Liver (tissue), 9 donors: ENCODE results near the gene ASB1. TPM values are rescaled to one million over a fixed set of nuclear protein-coding genes. Genes with fewer than 3 reads are reported as not detected.
A peak's percentile ranks its signal among the peaks of the same experiment; 100 is the strongest.
"Not testable (repeated sequence)": the region's sequence is repeated elsewhere in the genome, so short reads cannot be mapped to it uniquely, and the experiment has no call there.

ENCODE experiments used
- DNase-seq: peaks from one replicate; pipeline ENCODE4 v3.0.0-alpha.2; 2017; ENCODE audit warnings: low spot score
- H3K27ac ChIP-seq, 2 donors: one replicate each; pipeline ENCODE4 v1.7.0; 2013; ENCODE audit warnings: inconsistent platforms in 2 of 2, low read length in 2 of 2, control low read depth in 1 of 2, low read depth in 1 of 2, mild to moderate bottlenecking in 1 of 2
- H3K27me3 ChIP-seq, 4 donors: one replicate each; pipeline versions ENCODE4 v1.6.1 to v1.7.0; 2013; ENCODE audit warnings: low read length in 3 of 4, inconsistent platforms in 1 of 4, mild to moderate bottlenecking in 1 of 4, moderate library complexity in 1 of 4; ENCODE audit not compliant: control insufficient read depth in 4 of 4, insufficient read depth in 4 of 4
- H3K36me3 ChIP-seq, 4 donors: one replicate each; pipeline versions ENCODE4 v1.6.1 to v1.7.0; 2013; ENCODE audit warnings: low read length in 3 of 4, mild to moderate bottlenecking in 3 of 4, low read depth in 1 of 4, moderate library complexity in 1 of 4; ENCODE audit not compliant: control insufficient read depth in 4 of 4, insufficient read depth in 3 of 4
- H3K4me1 ChIP-seq, 4 donors: one replicate each; pipeline versions ENCODE4 v1.6.1 to v1.7.0; 2013; ENCODE audit warnings: low read length in 3 of 4, mild to moderate bottlenecking in 3 of 4, moderate library complexity in 1 of 4; ENCODE audit not compliant: control insufficient read depth in 4 of 4, insufficient read depth in 4 of 4
- H3K4me3 ChIP-seq, 3 donors: one replicate each; pipeline versions ENCODE4 v1.6.1 to v1.7.0; 2013; ENCODE audit warnings: low read length in 3 of 3, control low read depth in 1 of 3, low read depth in 1 of 3, mild to moderate bottlenecking in 1 of 3
- H3K9ac ChIP-seq, 2 donors: one replicate each; pipeline ENCODE4 v1.7.0; 2013; ENCODE audit warnings: low read length in 2 of 2, mild to moderate bottlenecking in 2 of 2, moderate library complexity in 2 of 2, control low read depth in 1 of 2, low read depth in 1 of 2
- H3K9me3 ChIP-seq, 4 donors: one replicate each; pipeline versions ENCODE4 v1.6.1 to v1.7.0; 2013; ENCODE audit warnings: low read length in 3 of 4; ENCODE audit not compliant: control insufficient read depth in 4 of 4
- ATF3 ChIP-seq: IDR thresholded peaks from 2 replicates; pipeline ENCODE4 v1.6.1; 2016; ENCODE audit warnings: antibody characterized with exemption
- EGR1 ChIP-seq, 2 donors: IDR thresholded peaks; 2 replicates each; pipeline ENCODE4 v1.6.1; 2016 to 2018; ENCODE audit warnings: antibody characterized with exemption in 2 of 2, low read depth in 2 of 2
- FOXA2 ChIP-seq: IDR thresholded peaks from 2 replicates; pipeline ENCODE4 v1.6.1; 2016; ENCODE audit warnings: antibody characterized with exemption
- HNF4A ChIP-seq, 2 donors: conservative IDR thresholded peaks; 2 replicates each; pipeline ENCODE4 v1.6.1; 2016; ENCODE audit warnings: antibody characterized with exemption in 2 of 2, mild to moderate bottlenecking in 2 of 2
- REST ChIP-seq: IDR thresholded peaks from 2 replicates; pipeline ENCODE4 v1.6.1; 2016; ENCODE audit warnings: antibody characterized with exemption, mild to moderate bottlenecking
- RXRA ChIP-seq, 2 donors: IDR thresholded peaks; 2 replicates each; pipeline ENCODE4 v1.6.1; 2017 to 2018; ENCODE audit warnings: antibody characterized with exemption in 2 of 2, mild to moderate bottlenecking in 1 of 2
- YY1 ChIP-seq: IDR thresholded peaks from 2 replicates; pipeline ENCODE4 v1.6.1; 2016; ENCODE audit warnings: antibody characterized with exemption, mild to moderate bottlenecking
- WGBS: extraction: QIAGEN DNeasy Blood & Tissue Kit; methylation state at CpG from one replicate; pipeline ENCODE4 v1.1.7; 2013; 5-methylcytosine and 5-hydroxymethylcytosine counted together
- polyA plus RNA-seq, 2 donors: library from polyadenylated mRNA; stranded (reverse) in 1 of 2; unstranded in 1 of 2; fragments of 200-250 nt in 1 of 2; fragments of >200 nt in 1 of 2; fragmentation: Nextera tagmentation in 1 of 2; extraction: Ambion mirVana in 1 of 2; gene quantifications; one replicate each; pipeline versions ENCODE4 v1.2.1 to v1.2.3, GENCODE V29; 2013 to 2015
- total RNA-seq, 2 donors: library from RNA; depleted of rRNA; stranded (reverse); fragments of >200 nt; gene quantifications; one replicate each; pipeline ENCODE4 v1.2.3, GENCODE V29; 2014
- TF ChIP-seq, protein P1 (sequence below): IDR thresholded peaks from 2 replicates; pipeline ENCODE4 v1.6.1; 2016; ENCODE audit warnings: antibody characterized with exemption
- TF ChIP-seq, protein P2 (sequence below): fragments of 150-350 bp; IDR thresholded peaks from 2 replicates; pipeline ENCODE4 v1.5.1; 2017; ENCODE audit warnings: improper control_type of control experiment, low read depth, low read length; ENCODE audit not compliant: missing input control
- TF ChIP-seq, protein P3 (sequence below): IDR thresholded peaks from 2 replicates; pipeline ENCODE4 v1.6.1; 2016; ENCODE audit warnings: antibody characterized with exemption
- donor health status: healthy.
- donor health status: healthy.
- donor health status: healthy.
- donor health status: healthy.
- donor health status: healthy.

Gene ASB1
- total and polyA plus RNA-seq, 4 donors = 6.1 to 15.2 (median 10.5) TPM

DNA sequence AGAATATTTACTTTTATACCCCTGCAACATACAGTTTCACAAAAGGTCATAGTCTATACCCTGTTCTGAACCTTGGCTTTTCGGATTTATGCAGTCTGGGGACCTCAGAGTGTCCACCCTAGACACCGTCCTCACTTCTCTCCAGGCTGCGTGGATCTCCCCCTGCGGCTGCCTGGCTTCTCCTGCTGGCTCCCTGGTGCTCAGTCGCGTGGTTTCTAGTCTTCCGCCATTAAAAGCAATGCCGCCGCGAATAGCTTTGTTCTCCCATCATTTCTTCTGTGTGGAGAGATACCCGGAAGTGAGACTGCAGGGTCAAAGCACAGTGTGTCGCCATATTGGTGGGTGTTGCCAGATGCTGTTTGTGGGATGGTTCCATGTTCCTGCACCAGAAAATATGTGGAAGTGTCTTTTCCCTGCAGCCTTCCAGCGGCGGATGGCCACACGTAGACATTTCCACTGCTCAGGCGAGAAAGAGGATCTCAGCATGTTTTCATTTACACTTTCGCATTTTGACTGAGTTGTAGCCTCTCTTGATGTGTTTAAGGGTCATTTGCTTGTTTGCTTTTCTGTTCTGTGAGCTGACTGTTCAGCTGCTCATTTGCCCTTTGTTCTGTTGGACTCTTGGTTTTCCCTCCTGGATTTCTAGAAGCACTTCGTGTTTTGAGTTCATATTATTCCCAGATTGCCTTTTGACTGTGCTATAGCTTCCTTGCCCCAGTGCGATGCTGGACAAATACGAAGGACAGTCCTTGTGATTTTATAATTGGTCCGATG, 22.9 kb upstream of the ASB1 start (continued):
- TF ChIP-seq ATF3 = no peak

GRCh38 chr2:238404406-238405216, 22.1 kb upstream of the ASB1 start:
- Histone ChIP-seq H3K9ac (no peak overlapping the region), H3K27ac (peak overlapping the region; percentile 62)
- 65% methylated on average over 19 of the region's 19 CpGs for WGBS

DNA sequence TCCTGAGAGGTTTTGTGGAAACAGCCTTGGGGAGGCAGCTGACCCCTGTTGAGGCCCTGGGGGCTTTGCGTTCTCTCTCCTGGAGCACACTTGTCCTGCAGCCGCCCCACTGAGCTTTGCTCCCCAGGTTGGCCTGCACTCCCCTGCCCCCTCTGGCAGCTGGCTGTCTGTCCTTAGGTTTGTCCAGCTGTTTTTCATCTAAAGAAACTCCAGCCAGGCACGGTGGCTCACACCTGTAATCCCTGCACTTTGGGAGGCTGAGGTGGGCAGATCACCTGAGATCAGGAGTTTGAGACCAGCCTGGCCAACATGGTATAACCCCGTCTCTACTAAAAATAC, 21.5 kb upstream of the ASB1 start:
- not testable (repeated sequence) for DNase-seq, H3K27me3 ChIP-seq, H3K9ac ChIP-seq, H3K9me3 ChIP-seq, H3K36me3 ChIP-seq, H3K4me3 ChIP-seq, H3K27ac ChIP-seq
- 96% methylated on average over 4 of the region's 4 CpGs for WGBS
- H3K4me1 ChIP-seq = peaks cover 0 to 15% (median 7%) of the 10 kb centered on the region in 4 donors

More at GRCh38 chr2:238404406-238405216, 22.1 kb upstream of the ASB1 start:
- H3K4me3 ChIP-seq = no peak overlapping the region
- H3K4me1 ChIP-seq = peaks cover 0 to 15% (median 7%) of the 10 kb centered on the region in 4 donors
- TF ChIP-seq, protein P1, sequence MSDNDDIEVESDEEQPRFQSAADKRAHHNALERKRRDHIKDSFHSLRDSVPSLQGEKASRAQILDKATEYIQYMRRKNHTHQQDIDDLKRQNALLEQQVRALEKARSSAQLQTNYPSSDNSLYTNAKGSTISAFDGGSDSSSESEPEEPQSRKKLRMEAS = peak; percentile 81
- TF ChIP-seq EGR1 (IDR thresholded peaks at IDR 0.05; ENCODE audit: low read depth in 2 of 2) (no peak), REST (peak; percentile 1)
- no peaks in the 10 kb centered on the region for H3K9me3 ChIP-seq
- DNase-seq = no peak
- H3K27me3 ChIP-seq = no peaks in the 10 kb centered on the region
- H3K36me3 ChIP-seq = peaks cover 0 to 6% (median 0%) of the 10 kb centered on the region in 4 donors

- TF ChIP-seq HNF4A (conservative IDR thresholded peaks at IDR 0.05) = no peak
- TF ChIP-seq, protein P2, sequence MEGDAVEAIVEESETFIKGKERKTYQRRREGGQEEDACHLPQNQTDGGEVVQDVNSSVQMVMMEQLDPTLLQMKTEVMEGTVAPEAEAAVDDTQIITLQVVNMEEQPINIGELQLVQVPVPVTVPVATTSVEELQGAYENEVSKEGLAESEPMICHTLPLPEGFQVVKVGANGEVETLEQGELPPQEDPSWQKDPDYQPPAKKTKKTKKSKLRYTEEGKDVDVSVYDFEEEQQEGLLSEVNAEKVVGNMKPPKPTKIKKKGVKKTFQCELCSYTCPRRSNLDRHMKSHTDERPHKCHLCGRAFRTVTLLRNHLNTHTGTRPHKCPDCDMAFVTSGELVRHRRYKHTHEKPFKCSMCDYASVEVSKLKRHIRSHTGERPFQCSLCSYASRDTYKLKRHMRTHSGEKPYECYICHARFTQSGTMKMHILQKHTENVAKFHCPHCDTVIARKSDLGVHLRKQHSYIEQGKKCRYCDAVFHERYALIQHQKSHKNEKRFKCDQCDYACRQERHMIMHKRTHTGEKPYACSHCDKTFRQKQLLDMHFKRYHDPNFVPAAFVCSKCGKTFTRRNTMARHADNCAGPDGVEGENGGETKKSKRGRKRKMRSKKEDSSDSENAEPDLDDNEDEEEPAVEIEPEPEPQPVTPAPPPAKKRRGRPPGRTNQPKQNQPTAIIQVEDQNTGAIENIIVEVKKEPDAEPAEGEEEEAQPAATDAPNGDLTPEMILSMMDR = no peak
- TF ChIP-seq FOXA2 = no peak
- TF ChIP-seq YY1 = no peak
- no peak for TF ChIP-seq ATF3
- no peak for TF ChIP-seq RXRA (IDR thresholded peaks at IDR 0.05)
- TF ChIP-seq, protein P3, sequence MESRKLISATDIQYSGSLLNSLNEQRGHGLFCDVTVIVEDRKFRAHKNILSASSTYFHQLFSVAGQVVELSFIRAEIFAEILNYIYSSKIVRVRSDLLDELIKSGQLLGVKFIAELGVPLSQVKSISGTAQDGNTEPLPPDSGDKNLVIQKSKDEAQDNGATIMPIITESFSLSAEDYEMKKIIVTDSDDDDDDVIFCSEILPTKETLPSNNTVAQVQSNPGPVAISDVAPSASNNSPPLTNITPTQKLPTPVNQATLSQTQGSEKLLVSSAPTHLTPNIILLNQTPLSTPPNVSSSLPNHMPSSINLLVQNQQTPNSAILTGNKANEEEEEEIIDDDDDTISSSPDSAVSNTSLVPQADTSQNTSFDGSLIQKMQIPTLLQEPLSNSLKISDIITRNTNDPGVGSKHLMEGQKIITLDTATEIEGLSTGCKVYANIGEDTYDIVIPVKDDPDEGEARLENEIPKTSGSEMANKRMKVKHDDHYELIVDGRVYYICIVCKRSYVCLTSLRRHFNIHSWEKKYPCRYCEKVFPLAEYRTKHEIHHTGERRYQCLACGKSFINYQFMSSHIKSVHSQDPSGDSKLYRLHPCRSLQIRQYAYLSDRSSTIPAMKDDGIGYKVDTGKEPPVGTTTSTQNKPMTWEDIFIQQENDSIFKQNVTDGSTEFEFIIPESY = no peak
- TF ChIP-seq, protein P1 = no peak
- no peak for DNase-seq
- 93% methylated on average over 20 of the region's 20 CpGs for WGBS
- Histone ChIP-seq H3K9ac (no peak overlapping the region), H3K27ac (no peak overlapping the region), H3K9me3 (no peaks in the 10 kb centered on the region), H3K27me3 (no peaks in the 10 kb centered on the region), H3K4me3 (no peak overlapping the region), H3K36me3 (no peaks in the 10 kb centered on the region), H3K4me1 (peaks cover 0 to 15% (median 7%) of the 10 kb centered on the region in 4 donors)
Measured at GRCh38 chr2:238406221-238406997, 20.3 kb upstream of the ASB1 start.
